ENCODE measurements around the gene ATP10A.

ATP10A gene

GRCh38 chr15:25790000-25790660 lies 73.0 kb downstream of the ATP10A start:
- no peak for TF ChIP-seq CTCF (IDR thresholded peaks at IDR 0.05; ENCODE audit: low read length, missing control alignments)
- no peak overlapping the region for H3K4me3 ChIP-seq (replicated peaks; ENCODE audit: low read depth, low read length)
- peak; percentile 70 for DNase-seq (ENCODE audit: low read depth)

DNA sequence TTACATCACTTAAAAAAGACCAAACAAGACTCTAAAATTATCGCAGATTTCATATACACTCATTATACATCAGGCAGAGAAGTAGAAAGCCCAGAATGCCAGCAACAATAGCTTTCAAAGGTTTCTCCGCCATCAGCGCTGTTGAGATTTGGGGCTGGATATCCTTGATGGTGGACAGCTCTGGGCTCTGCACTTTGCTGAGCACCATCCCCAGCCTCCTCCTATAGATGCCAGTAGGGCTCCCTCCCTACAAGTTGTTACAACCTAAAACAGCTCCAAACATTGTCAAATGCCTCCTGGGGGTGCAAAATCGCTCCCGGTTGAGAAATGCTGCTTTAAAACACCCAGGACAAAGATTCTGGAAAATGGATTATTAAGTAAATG lies 73.5 kb downstream of the ATP10A start:
- TF ChIP-seq CTCF (IDR thresholded peaks at IDR 0.05; ENCODE audit: low read length, missing control alignments) = no peak
- H3K4me3 ChIP-seq (replicated peaks; ENCODE audit: low read depth, low read length) = no peak overlapping the region
- no peak for DNase-seq (ENCODE audit: low read depth)

DNA sequence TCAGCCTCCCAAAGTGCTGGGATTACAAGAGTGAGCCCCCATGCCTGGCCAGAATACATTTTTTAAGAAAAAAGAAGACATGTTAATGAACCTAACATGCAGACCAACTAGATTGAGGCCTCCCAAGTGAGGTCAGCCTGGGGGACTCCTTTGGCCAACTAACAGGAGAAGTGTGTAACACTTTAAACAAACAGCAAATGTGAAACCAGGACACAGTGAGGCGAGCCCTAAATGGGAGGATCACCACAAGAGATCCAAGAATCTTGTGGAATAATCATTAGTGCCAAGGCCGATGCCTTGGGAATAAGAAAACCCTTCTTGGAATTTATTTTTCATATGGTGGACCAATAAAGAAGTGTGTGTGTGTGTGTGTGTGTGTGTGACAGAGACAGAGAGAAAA lies 73.9 kb downstream of the ATP10A start:
- TF ChIP-seq CTCF (IDR thresholded peaks at IDR 0.05; ENCODE audit: low read length, missing control alignments) = no peak
- no peak overlapping the region for H3K4me3 ChIP-seq (replicated peaks; ENCODE audit: low read depth, low read length)
- DNase-seq (ENCODE audit: low read depth) = no peak

DNA sequence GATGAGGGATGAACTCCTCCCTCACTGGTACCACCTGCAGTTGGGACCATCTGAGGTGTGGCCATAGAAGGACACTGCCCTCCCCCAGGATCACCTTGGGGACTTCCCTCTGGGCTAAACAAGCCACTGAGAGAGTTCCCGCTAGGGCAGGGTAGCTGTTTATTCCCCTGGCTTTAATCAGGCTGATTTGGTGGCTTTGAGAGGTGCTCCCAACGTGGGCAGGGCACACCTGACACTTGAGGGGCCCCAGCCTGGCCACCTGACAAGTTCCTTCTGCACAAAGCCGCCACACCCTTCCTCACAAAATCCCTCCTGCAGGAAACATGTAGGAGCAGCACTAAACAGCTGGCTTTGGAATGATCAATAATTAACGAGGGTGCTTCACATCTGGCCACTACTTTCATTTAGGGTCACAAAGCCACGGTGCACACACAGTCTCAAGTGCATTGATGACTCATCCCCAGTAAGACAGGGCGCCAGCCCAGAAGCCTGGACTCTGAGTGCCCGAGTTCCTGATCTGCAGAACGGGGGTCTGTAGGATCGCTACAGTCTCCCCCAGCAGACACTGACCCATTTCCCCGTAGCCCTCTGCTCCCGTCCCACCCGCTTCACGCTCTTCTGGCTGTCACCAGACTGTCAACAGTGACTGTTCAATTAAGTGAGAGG lies 75.1 kb downstream of the ATP10A start:
- H3K4me3 ChIP-seq (replicated peaks; ENCODE audit: low read depth, low read length) = no peak overlapping the region
- no peak for DNase-seq (ENCODE audit: low read depth)
- no peak for TF ChIP-seq CTCF (IDR thresholded peaks at IDR 0.05; ENCODE audit: low read length, missing control alignments)

DNA sequence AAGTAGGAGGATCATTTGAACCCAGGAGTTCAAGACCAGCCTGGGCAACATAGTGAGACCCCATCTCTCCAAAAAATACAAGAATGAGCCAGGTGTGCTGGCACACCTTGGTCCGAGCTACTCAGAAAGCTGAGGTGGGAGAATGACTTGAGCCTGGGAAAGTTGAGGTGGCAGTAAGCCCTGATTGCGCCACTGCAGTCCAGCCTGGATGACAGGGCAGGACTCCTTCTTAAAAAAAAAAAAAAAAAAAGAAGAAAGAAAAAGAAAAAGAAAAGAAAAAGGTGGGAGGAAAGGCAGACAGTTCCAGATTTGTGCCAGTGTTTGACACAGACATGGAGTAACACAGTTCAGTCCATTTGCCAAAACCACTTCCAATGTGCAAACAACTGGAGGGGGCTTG lies 75.7 kb downstream of the ATP10A start:
- no peak overlapping the region for H3K4me3 ChIP-seq (replicated peaks; ENCODE audit: low read depth, low read length)
- TF ChIP-seq CTCF (IDR thresholded peaks at IDR 0.05; ENCODE audit: low read length, missing control alignments) = no peak
- DNase-seq (ENCODE audit: low read depth) = no peak

GRCh38 chr15:25786040-25786439 lies 77.1 kb downstream of the ATP10A start:
- H3K4me3 ChIP-seq (replicated peaks; ENCODE audit: low read depth, low read length) = no peak overlapping the region
- no peak for DNase-seq (ENCODE audit: low read depth)
- no peak for TF ChIP-seq CTCF (IDR thresholded peaks at IDR 0.05; ENCODE audit: low read length, missing control alignments)

DNA sequence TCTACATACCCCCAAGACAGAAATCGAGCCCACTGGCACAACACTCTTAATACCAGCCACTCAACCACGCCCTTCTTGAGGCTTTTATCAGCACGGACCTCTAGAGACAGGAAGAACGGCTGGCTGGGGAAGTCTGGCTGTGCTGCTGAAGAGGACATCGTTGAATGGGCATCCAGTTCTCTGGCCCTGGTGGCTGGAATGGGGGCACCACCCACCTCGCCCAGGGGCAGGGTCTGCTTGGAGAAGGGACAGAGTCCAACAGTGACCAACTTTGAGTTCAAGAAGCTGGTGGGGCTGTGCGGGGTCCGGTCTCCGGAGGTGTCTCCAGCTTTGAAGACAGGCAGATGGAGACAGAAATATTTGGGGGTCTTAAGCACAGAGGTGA lies 77.5 kb downstream of the ATP10A start:
- no peak for DNase-seq (ENCODE audit: low read depth)
- no peak overlapping the region for H3K4me3 ChIP-seq (replicated peaks; ENCODE audit: low read depth, low read length)
- TF ChIP-seq CTCF (IDR thresholded peaks at IDR 0.05; ENCODE audit: low read length, missing control alignments) = no peak

Measured in fibroblast of pulmonary artery (primary cell).